Measurements from ENCODE around the gene NUP62.

NUP62 gene

GRCh38 chr19:49890349-49891311, 38.7 kb downstream of the NUP62 start:
- peak overlapping the region; percentile 7 for H3K4me3 ChIP-seq (ENCODE audit: low read depth, low read length)
- in situ Hi-C loops (cut with HindIII; ENCODE audit: low sequenced_read_pairs) = no loop called here
- TF ChIP-seq CTCF (IDR thresholded peaks at IDR 0.05; ENCODE audit: low read depth, low read length) = no peak
- DNase-seq (ENCODE audit: low read depth, low spot score) = no peak

GRCh38 chr19:49889687-49890348, 39.5 kb downstream of the NUP62 start:
- DNase-seq (ENCODE audit: low read depth, low spot score) = peak; percentile 65
- no peak overlapping the region for H3K4me3 ChIP-seq (ENCODE audit: low read depth, low read length)

GRCh38 chr19:49889038-49889686, 40.1 kb downstream of the NUP62 start:
- no peak for DNase-seq (ENCODE audit: low read depth, low spot score)
- H3K4me3 ChIP-seq (ENCODE audit: low read depth, low read length) = no peak overlapping the region
- in situ Hi-C loops (cut with HindIII; ENCODE audit: low sequenced_read_pairs) = no loop called here
- no peak for TF ChIP-seq CTCF (IDR thresholded peaks at IDR 0.05; ENCODE audit: low read depth, low read length)

More at GRCh38 chr19:49889687-49890348, 39.5 kb downstream of the NUP62 start:
- peak; percentile 70 for TF ChIP-seq CTCF (IDR thresholded peaks at IDR 0.05; ENCODE audit: low read depth, low read length)
- in situ Hi-C loops (cut with HindIII; ENCODE audit: low sequenced_read_pairs) = no loop called here

GRCh38 chr19:49888510-49888824, 40.8 kb downstream of the NUP62 start:
- no peak for TF ChIP-seq CTCF (IDR thresholded peaks at IDR 0.05; ENCODE audit: low read depth, low read length)
- in situ Hi-C loops (cut with HindIII; ENCODE audit: low sequenced_read_pairs) = no loop called here
- H3K4me3 ChIP-seq (ENCODE audit: low read depth, low read length) = no peak overlapping the region
- DNase-seq (ENCODE audit: low read depth, low spot score) = no peak

DNA sequence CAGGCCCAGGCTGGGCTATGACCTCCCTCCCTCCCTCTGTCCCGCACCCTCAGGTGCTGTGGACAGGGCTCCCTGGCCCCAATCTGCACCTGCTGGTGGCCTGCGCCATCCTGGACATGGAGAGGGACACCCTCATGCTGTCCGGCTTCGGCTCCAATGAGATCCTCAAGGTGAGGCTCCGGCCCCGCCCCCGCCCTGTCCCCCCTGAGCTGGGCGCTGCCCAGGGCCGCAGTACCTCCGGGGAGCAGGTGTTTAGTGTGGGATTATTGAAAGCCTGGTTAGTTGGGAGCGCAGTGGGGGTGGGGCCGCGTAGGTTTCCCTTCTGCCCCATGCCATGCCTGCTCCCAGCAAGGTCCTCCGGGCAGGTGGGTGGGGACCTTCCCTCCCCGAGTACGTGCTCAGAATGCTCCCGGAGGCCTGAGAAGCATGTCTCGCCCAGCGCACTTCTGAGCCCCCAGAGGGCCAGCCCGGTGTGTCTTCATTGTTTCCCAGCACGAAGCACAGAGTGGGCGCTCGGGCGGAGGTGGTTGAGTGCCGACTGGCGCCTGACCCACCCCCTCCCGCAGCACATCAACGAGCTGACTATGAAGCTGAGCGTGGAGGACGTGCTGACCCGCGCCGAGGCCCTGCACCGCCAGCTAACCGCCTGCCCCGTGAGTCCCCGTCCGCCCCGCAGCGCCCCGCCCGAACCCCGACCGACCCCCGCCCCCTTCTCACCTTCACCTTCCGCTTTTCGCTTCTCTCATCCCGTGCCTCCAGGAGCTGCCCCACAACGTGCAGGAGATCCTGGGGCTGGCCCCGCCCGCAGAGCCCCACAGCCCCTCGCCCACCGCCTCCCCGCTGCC, 41.4 kb downstream of the NUP62 start:
- in situ Hi-C loops (cut with HindIII; ENCODE audit: low sequenced_read_pairs) = no loop called here
- no peak for DNase-seq (ENCODE audit: low read depth, low spot score)
- no peak overlapping the region for H3K4me3 ChIP-seq (ENCODE audit: low read depth, low read length)
- TF ChIP-seq CTCF (IDR thresholded peaks at IDR 0.05; ENCODE audit: low read depth, low read length) = no peak

All from astrocyte of the spinal cord (primary cell).